ENCODE measurements around the gene ANXA5.

DNA sequence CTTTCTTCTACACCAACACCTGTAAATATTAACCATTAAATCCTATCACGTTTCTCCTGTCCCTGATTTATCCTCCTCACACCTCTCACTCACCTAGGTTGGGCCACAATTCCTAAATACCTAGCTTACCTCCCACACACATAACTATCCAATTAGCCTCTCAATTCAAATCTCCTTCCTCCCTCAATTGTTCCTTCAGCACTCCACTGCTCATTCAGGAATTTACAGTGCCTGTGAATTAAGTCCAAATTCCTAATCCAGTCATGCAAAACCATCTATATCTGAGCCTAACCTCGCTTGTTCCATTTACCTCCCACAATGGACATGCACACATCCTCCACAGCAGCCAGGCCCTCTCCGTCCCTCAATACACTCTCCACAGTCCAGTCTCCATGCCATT lies 17.5 kb downstream of the ANXA5 start:
- TF ChIP-seq POLR2AphosphoS5 (IDR thresholded peaks at IDR 0.05) (no peak), POLR2A (IDR thresholded peaks at IDR 0.05) (no peak)
- TF ChIP-seq, protein P1, sequence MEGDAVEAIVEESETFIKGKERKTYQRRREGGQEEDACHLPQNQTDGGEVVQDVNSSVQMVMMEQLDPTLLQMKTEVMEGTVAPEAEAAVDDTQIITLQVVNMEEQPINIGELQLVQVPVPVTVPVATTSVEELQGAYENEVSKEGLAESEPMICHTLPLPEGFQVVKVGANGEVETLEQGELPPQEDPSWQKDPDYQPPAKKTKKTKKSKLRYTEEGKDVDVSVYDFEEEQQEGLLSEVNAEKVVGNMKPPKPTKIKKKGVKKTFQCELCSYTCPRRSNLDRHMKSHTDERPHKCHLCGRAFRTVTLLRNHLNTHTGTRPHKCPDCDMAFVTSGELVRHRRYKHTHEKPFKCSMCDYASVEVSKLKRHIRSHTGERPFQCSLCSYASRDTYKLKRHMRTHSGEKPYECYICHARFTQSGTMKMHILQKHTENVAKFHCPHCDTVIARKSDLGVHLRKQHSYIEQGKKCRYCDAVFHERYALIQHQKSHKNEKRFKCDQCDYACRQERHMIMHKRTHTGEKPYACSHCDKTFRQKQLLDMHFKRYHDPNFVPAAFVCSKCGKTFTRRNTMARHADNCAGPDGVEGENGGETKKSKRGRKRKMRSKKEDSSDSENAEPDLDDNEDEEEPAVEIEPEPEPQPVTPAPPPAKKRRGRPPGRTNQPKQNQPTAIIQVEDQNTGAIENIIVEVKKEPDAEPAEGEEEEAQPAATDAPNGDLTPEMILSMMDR (IDR thresholded peaks at IDR 0.05): no peak
